8988T (cell line): ENCODE measurements around the gene UPK3BL2.
"Not testable (repeated sequence)": the region's sequence is repeated elsewhere in the genome, so short reads cannot be mapped to it uniquely, and the experiment has no call there.

Experiments
- DNase-seq: peaks from one replicate; pipeline ENCODE4 v3.0.0; 2011

The UPK3BL2 gene, protein sequence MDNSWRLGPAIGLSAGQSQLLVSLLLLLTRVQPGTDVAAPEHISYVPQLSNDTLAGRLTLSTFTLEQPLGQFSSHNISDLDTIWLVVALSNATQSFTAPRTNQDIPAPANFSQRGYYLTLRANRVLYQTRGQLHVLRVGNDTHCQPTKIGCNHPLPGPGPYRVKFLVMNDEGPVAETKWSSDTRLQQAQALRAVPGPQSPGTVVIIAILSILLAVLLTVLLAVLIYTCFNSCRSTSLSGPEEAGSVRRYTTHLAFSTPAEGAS

DNA sequence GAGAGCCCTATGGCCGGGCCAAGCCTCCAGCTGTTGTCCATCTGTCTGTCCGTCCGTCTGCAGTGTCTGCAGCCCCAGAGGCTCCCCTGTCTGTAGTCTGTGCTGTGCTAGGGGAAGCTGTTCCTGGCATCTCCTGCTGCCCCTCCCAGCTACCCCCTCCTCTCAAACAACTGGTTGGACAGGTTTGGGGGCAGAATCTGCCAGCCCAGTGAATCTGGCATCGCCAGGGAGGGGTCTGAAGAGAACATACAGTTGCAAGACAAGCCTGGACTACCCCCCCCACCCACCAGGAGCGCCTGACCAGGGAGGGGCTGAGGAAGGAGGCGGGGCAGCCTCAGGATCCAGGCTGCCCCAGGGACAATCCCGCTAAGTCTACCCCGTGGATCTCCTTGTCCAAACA, at the start of gene UPK3BL2:
Gene UPK3BL2, minus strand, starts transcription at position 101 of the 400 bp plus-strand sequence. Its CDS starts 60 bp downstream, at position 41.
- not testable (repeated sequence) for DNase-seq

DNA sequence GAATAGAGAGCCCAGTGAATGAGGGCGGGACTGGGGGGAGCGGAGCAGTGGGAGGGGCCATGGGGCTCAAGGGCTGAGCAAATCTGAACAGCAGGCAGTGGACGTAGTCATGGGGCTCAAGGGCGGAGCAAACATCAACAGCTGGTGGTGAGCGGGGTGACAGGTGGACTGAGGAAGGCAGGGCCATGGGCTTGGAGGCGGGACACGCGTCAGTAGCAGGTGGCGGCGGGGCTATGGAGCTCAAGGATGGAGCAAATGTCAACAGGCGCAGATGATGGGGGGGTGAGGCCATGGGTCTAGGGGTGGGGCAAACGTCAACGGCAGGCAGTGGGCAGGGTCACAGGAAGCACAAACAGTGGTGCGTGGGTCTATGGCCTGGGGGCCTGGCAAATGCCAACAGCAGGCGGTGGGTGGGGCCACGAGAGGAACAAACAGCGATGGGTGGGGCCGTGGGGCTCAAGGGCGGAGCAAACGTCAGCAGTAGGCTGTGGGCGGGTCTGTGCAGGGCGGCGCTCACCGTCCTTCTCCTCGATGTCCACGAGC, 49.1 kb upstream of the UPK3BL2 start:
- DNase-seq, result not testable (repeated sequence)

- DNase-seq, result not testable (repeated sequence)
These were observed 46.4 kb upstream of the UPK3BL2 start for GRCh38 chr7:102589857-102590256.

- not testable (repeated sequence) for DNase-seq
These were observed 40.0 kb upstream of the UPK3BL2 start for GRCh38 chr7:102583495-102583894.

- not testable (repeated sequence) for DNase-seq
These were observed 38.2 kb upstream of the UPK3BL2 start for GRCh38 chr7:102581722-102582121.

GRCh38 chr7:102578486-102578885, 35.0 kb upstream of the UPK3BL2 start:
- not testable (repeated sequence) for DNase-seq

DNA sequence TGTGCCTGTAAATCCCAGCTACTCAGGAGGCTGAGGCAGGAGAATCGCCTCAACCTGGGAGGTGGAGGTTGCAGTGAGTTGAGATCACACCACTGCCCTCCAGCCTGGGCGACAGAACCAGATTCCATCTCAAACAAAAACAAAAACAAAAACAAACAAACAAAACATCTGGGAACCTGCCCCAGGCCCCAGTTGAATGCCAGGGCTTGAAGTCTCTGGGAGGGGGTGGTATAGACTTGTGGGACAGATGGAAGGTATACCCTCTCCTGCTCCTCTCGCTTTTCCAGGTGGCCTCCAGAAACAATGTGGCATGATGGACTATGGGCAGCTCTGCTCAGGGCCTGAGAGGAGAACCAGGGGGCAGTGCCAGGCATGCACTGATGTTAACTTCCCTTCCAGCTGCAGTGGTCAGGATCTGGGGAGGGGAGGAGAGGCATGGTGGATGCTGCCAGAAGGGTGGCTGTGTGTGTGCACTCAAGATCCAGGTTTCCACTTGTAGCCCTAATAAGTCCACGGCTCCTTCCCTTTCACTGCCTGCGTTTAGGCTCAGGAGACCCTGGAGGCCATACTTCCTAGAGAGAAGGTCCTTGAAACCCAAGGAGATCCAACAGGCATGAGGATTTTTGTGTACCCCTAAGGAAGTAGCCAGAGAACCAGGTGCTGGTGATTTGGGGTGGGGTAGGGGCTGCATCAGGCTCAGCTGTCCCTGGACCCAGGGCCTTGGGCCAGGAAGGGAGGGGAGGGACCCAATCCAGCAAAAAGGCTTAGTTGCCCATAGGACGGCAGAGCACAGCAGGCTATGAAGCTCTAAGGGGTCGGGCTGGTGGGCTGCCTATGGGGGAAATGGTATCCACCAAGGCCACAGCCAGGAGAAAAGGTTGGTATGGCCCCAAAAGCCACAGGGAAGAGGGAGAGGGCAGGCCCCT, 34.1 kb upstream of the UPK3BL2 start:
- not testable (repeated sequence) for DNase-seq

DNA sequence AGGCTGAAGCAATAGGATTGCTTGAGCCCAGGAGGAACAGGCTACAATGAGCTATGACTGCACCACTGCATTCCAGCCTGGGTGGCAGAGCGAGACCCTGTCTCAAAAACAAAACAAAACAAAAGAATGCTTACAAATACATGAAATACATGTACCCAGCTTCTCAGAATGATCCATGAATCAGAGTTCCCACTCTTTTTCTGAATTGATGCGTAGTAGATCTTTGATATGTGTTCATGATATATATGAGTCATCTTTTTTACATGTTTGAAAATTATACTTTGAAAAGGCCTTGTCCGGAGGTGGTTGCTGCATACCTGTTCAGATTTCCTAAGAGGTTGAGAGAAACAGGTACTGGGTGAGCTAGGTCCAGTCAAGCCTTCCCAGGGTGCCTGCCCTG, 32.9 kb upstream of the UPK3BL2 start:
- DNase-seq, result not testable (repeated sequence)

GRCh38 chr7:102574607-102575006, 31.1 kb upstream of the UPK3BL2 start:
- not testable (repeated sequence) for DNase-seq

DNA sequence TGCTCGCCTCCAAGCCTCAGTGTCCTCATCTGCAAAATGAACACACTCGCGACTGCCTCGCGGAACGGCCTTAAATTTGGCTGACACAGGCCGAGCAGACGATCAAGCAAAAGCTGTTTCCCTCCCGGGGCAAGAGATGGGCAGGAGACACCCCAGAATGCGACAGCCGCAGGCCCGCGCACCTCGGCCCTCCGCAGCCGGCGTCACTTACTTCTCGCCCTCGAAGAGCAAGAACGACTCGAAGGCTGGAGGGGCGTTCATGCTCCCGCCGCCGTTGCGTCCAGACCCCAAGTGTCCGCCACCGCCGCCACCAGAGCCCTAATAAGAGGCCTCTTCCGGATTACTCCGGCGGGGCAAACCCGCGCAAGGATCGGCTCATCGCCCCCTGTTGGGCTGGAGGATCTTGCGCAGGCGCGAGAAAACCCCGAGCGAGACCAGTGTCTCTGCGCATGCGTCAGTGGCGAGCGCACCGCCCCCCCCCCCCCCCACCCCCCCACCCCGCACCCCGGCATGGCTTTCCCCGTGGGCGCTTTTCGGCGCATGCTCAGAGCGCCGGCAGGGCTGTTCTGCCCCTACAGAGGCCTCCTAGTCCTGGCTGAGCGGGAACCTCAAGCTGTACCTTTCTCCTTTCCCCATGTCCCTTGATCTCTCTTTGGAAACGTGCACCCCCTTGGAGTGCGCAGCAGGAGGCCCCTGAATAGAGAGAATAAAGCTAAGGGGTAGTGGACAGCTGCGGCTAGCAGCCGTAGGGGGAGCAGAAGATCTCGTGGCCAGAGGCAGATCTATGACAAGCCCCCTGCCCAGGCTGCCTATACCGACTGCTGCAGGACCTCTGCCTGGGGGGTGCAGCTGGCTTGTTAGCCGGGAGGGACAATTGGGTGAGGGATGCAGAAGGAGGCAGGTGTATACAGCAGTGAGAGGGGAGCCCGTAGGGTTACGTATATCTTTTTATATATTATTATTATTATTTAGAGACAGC, 29.1 kb upstream of the UPK3BL2 start, which contains the start of gene POLR2J3:
Gene POLR2J3, minus strand, starts transcription at position 323 of the 979 bp plus-strand sequence. Its CDS starts 62 bp downstream, at position 261.
- not testable (repeated sequence) for DNase-seq

- not testable (repeated sequence) for DNase-seq
These were observed 25.1 kb upstream of the UPK3BL2 start for GRCh38 chr7:102568620-102569019.

- DNase-seq, result not testable (repeated sequence)
These were observed 7.4 kb upstream of the UPK3BL2 start, which contains the start of gene SPDYE2 for GRCh38 chr7:102550808-102551422. SPDYE2 (plus strand) TSS chr7:102551226; CDS start chr7:102553256, 2,030 bp downstream.

DNA sequence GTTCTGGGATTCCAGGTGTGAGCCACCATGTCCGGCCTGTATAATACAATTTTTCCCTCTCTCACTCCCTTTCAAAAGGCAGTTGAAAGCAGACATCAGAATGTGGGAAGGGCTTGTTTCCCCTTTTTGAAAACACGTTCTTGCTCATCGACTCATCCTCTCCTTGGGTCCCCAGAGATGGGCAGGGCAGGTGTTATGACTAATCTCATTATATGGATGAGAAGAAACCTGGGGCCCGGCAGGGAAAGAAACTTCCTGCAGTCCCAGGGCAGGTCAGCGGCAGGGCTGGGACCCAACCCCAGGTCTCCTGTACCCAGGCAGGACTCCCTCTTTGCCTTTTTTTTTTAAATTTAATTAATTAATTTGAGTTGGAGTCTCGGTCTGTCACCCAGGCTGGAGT, 2.9 kb upstream of the UPK3BL2 start:
- not testable (repeated sequence) for DNase-seq

GRCh38 chr7:102545288-102545687, 1.8 kb upstream of the UPK3BL2 start:
- not testable (repeated sequence) for DNase-seq

GRCh38 chr7:102544372-102544771, 876 bp upstream of the UPK3BL2 start:
- DNase-seq, result not testable (repeated sequence)

- DNase-seq, result not testable (repeated sequence)
These were observed 725 bp downstream of the UPK3BL2 start for GRCh38 chr7:102542771-102543170.

DNA sequence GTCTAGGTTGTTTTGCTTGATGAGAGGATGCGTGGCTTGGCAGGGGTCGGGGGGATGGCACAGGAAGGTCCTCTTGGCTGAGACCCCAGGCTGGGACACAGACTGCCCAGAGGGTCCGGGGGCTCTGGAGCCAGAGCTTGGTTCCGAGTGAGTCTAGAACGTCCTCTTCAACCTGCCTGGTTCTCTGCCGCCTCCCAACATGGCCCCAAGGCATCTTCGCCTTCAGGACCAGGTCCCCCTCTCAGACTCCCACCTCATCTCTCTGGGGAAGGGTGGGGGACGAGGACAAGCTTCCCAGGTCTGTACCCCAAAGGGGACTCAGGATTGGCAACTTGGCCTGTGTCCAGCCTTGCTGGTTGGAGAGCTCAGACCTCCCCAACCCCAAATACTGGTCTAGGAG, 1.4 kb downstream of the UPK3BL2 start:
- DNase-seq, result not testable (repeated sequence)

DNA sequence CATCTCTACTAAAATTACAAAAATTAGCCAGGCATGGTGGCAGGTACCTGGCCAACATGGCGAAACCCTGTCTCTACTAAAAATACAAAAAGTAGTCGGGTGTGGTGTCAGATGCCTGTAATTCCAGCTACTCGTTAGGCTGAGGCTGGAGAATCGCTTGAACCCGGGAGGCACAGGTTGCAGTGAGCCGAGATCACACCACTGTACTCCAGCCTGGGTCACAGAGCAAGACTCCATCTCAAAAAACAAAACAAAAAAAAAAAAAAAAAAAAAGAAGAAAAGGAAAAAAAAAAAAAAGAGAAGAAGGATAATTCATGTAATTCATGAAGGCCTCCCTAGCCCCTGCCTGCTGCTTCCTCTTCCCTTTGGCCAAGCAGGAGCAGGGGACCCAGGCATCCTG, 2.9 kb downstream of the UPK3BL2 start:
- DNase-seq, result not testable (repeated sequence)

GRCh38 chr7:102535062-102535615, 8.4 kb downstream of the UPK3BL2 start:
- DNase-seq, result not testable (repeated sequence)

- DNase-seq, result not testable (repeated sequence)
These were observed 11.4 kb downstream of the UPK3BL2 start for GRCh38 chr7:102532127-102532526.

GRCh38 chr7:102531583-102531982, 11.9 kb downstream of the UPK3BL2 start:
- not testable (repeated sequence) for DNase-seq
